Measurements from ENCODE around the gene NDFIP2. TPM values are rescaled to one million over a fixed set of nuclear protein-coding genes. Genes with fewer than 3 reads are reported as not detected.

NDFIP2 gene
- total and polyA plus RNA-seq, 10 of the 15 experiments (the other 5 are each of a cell fraction or from before 2014, with no cell fraction given), result 17.9 to 57.2 (median 30.6) TPM

DNA sequence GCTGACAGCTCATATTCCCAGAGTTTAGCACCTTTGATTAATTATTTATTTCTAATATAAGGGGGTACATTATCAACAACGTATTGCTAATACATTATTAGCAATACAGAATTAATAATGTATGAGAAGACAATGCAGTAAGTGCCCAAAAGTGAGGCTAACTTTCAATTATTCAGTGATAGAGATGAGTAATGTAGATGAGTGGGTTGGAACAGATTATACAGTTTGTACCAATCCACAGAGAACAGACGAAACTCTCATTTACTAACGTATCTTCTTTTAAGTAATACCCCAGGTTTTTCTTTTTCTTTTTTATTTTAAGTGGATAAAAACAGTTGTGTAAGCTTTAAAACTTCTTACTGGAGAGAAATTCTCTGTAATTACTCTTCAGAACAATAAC, 38.2 kb upstream of the NDFIP2 start:
- H3K27ac ChIP-seq (ENCODE audit: control insufficient read depth, insufficient read depth), result no peak overlapping the region
- ChIA-PET SMC1A (ENCODE audit: uncharacterized antibody, unreplicated experiment) (interaction anchor here (0.9 to 1.9 kb wide), 7 partner anchors 13 to 101 kb away, joined by 3 to 10 read pairs (median 4); no protein-coding TSS in a partner anchor), RAD21 (ENCODE audit: unreplicated experiment) (interaction anchor here (1.0 to 2.1 kb wide), 2 partner anchors 12 to 18 kb away, joined by 3 to 6 read pairs; no protein-coding TSS in a partner anchor), POLR2A (no interaction called here), CTCF (interaction anchor here (0.9 to 4.0 kb wide), 4 partner anchors 9 to 18 kb away, joined by 3 to 22 read pairs (median 3); no protein-coding TSS in a partner anchor)
- DNase-seq (ENCODE audit: low read depth, low spot score) (no peak), ATAC-seq (no peak), FAIRE-seq (no peak)
- in situ Hi-C loops (cut with MboI) (no loop called here), intact Hi-C loops (cut with micrococcal nuclease; ENCODE audit: unreplicated experiment) (no loop called here)
- no peaks in the 10 kb centered on the region for H3K79me2 ChIP-seq (ENCODE audit: control insufficient read depth, insufficient read depth, low read length)
- H3K9me3 ChIP-seq (replicated peaks; ENCODE audit: control insufficient read depth, insufficient read depth, low read length), result no peaks in the 10 kb centered on the region
- H3K4me1 ChIP-seq (ENCODE audit: control insufficient read depth, insufficient read depth, low read length), result no peaks in the 10 kb centered on the region
- H3K9ac ChIP-seq (ENCODE audit: control insufficient read depth, insufficient read depth, low read length), result no peak overlapping the region
- no peak overlapping the region for H3K4me2 ChIP-seq (ENCODE audit: control insufficient read depth, insufficient read depth)
- H4K20me1 ChIP-seq (ENCODE audit: control insufficient read depth, insufficient read depth), result no peaks in the 10 kb centered on the region
- no TSS peak for BruUV-seq (replicated peaks)
- H2AFZ ChIP-seq (ENCODE audit: control insufficient read depth, low read depth, low read length), result no peak overlapping the region
- H3K27me3 ChIP-seq (replicated peaks in 1 of 2; ENCODE audit: control insufficient read depth in 2 of 2, insufficient read depth in 2 of 2, low read length in 1 of 2), result no peaks in the 10 kb centered on the region; a peak in 1 of 4 replicates
- H3K4me3 ChIP-seq, result no peak overlapping the region
- TF ChIP-seq, protein P1, sequence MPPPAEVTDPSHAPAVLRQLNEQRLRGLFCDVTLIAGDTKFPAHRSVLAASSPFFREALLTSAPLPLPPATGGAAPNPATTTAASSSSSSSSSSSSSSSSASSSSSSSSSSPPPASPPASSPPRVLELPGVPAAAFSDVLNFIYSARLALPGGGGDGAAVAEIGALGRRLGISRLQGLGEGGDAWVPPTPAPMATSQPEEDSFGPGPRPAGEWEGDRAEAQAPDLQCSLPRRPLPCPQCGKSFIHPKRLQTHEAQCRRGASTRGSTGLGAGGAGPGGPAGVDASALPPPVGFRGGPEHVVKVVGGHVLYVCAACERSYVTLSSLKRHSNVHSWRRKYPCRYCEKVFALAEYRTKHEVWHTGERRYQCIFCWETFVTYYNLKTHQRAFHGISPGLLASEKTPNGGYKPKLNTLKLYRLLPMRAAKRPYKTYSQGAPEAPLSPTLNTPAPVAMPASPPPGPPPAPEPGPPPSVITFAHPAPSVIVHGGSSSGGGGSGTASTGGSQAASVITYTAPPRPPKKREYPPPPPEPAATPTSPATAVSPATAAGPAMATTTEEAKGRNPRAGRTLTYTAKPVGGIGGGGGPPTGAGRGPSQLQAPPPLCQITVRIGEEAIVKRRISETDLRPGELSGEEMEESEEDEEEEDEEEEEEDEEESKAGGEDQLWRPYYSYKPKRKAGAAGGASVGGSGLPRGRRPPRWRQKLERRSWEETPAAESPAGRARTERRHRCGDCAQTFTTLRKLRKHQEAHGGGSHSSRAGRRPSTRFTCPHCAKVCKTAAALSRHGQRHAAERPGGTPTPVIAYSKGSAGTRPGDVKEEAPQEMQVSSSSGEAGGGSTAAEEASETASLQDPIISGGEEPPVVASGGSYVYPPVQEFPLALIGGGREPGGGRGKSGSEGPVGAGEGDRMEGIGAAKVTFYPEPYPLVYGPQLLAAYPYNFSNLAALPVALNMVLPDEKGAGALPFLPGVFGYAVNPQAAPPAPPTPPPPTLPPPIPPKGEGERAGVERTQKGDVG (CRISPR knock-in tag; IDR thresholded peaks at IDR 0.05), result no peak
- TF ChIP-seq, protein P2, sequence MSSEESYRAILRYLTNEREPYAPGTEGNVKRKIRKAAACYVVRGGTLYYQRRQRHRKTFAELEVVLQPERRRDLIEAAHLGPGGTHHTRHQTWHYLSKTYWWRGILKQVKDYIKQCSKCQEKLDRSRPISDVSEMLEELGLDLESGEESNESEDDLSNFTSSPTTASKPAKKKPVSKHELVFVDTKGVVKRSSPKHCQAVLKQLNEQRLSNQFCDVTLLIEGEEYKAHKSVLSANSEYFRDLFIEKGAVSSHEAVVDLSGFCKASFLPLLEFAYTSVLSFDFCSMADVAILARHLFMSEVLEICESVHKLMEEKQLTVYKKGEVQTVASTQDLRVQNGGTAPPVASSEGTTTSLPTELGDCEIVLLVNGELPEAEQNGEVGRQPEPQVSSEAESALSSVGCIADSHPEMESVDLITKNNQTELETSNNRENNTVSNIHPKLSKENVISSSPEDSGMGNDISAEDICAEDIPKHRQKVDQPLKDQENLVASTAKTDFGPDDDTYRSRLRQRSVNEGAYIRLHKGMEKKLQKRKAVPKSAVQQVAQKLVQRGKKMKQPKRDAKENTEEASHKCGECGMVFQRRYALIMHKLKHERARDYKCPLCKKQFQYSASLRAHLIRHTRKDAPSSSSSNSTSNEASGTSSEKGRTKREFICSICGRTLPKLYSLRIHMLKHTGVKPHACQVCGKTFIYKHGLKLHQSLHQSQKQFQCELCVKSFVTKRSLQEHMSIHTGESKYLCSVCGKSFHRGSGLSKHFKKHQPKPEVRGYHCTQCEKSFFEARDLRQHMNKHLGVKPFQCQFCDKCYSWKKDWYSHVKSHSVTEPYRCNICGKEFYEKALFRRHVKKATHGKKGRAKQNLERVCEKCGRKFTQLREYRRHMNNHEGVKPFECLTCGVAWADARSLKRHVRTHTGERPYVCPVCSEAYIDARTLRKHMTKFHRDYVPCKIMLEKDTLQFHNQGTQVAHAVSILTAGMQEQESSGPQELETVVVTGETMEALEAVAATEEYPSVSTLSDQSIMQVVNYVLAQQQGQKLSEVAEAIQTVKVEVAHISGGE (CRISPR knock-in tag; IDR thresholded peaks at IDR 0.05), result no peak
- TF ChIP-seq SIN3A (IDR thresholded peaks at IDR 0.05; ENCODE audit: low read depth, low read length) (no peak), ETV6 (conservative IDR thresholded peaks at IDR 0.05 in 1 of 2, IDR thresholded peaks at IDR 0.05 in 1 of 2; ENCODE audit: borderline replicate concordance in 1 of 2, low read depth in 1 of 2) (no peak), ZNF207 (IDR thresholded peaks at IDR 0.05; ENCODE audit: borderline replicate concordance) (no peak), SMAD5 (IDR thresholded peaks at IDR 0.05; ENCODE audit: low read depth) (no peak), NR2F1 (conservative IDR thresholded peaks at IDR 0.05) (no peak), ZSCAN29 (IDR thresholded peaks at IDR 0.05) (no peak), EED (IDR thresholded peaks at IDR 0.05; ENCODE audit: low read depth) (no peak), ZNF622 (IDR thresholded peaks at IDR 0.05) (no peak), NR2C1 (IDR thresholded peaks at IDR 0.05) (no peak), SMARCA5 (IDR thresholded peaks at IDR 0.05) (no peak)
- TF ChIP-seq, protein P3, sequence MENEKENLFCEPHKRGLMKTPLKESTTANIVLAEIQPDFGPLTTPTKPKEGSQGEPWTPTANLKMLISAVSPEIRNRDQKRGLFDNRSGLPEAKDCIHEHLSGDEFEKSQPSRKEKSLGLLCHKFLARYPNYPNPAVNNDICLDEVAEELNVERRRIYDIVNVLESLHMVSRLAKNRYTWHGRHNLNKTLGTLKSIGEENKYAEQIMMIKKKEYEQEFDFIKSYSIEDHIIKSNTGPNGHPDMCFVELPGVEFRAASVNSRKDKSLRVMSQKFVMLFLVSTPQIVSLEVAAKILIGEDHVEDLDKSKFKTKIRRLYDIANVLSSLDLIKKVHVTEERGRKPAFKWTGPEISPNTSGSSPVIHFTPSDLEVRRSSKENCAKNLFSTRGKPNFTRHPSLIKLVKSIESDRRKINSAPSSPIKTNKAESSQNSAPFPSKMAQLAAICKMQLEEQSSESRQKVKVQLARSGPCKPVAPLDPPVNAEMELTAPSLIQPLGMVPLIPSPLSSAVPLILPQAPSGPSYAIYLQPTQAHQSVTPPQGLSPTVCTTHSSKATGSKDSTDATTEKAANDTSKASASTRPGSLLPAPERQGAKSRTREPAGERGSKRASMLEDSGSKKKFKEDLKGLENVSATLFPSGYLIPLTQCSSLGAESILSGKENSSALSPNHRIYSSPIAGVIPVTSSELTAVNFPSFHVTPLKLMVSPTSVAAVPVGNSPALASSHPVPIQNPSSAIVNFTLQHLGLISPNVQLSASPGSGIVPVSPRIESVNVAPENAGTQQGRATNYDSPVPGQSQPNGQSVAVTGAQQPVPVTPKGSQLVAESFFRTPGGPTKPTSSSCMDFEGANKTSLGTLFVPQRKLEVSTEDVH (IDR thresholded peaks at IDR 0.05; ENCODE audit: low read depth, partially characterized antibody), result no peak
- TF ChIP-seq, protein P4, sequence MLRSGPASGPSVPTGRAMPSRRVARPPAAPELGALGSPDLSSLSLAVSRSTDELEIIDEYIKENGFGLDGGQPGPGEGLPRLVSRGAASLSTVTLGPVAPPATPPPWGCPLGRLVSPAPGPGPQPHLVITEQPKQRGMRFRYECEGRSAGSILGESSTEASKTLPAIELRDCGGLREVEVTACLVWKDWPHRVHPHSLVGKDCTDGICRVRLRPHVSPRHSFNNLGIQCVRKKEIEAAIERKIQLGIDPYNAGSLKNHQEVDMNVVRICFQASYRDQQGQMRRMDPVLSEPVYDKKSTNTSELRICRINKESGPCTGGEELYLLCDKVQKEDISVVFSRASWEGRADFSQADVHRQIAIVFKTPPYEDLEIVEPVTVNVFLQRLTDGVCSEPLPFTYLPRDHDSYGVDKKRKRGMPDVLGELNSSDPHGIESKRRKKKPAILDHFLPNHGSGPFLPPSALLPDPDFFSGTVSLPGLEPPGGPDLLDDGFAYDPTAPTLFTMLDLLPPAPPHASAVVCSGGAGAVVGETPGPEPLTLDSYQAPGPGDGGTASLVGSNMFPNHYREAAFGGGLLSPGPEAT (IDR thresholded peaks at IDR 0.05; ENCODE audit: low read depth), result no peak
- 55% methylated on average over 3 of the region's 3 CpGs for WGBS (ENCODE audit: insufficient coverage, insufficient replicate concordance, low lambda C conversion rate, missing lambda C conversion rate)
- no peaks in the 10 kb centered on the region for H3K36me3 ChIP-seq (ENCODE audit: control insufficient read depth in 2 of 2, insufficient read depth in 2 of 2, low read length in 1 of 2)
